ENCODE data around the gene ANKRD52. TPM values are rescaled to one million over a fixed set of nuclear protein-coding genes. Genes with fewer than 3 reads are reported as not detected.

The ANKRD52 gene
- total RNA-seq, 1 donor from 2014 or later = 49.1 TPM

GRCh38 chr12:56300644-56301464 lies 42.7 kb upstream of the ANKRD52 start:
- Mint-ChIP-seq H3K9me3 (ENCODE audit: unreplicated experiment) (peaks cover 14% of the 10 kb centered on the region), H3K27me3 (ENCODE audit: unreplicated experiment) (peaks cover 2% of the 10 kb centered on the region), H3K4me1 (ENCODE audit: low read depth, unreplicated experiment) (peaks cover 24% of the 10 kb centered on the region), H3K4me3 (ENCODE audit: unreplicated experiment) (peak overlapping the region; percentile 95), H3K27ac (ENCODE audit: unreplicated experiment) (peak overlapping the region; percentile 87), H3K36me3 (ENCODE audit: unreplicated experiment) (no peaks in the 10 kb centered on the region)
- TF ChIP-seq CTCF (IDR thresholded peaks at IDR 0.05; ENCODE audit: partially characterized antibody, unreplicated experiment) = no peak
- DNase-seq = no peak

- peaks cover 12% of the 10 kb centered on the region for H3K9me3 Mint-ChIP-seq (ENCODE audit: unreplicated experiment)
- H3K4me3 Mint-ChIP-seq (ENCODE audit: unreplicated experiment) = peak within 1 kb of the TSS; percentile 95
- H3K36me3 Mint-ChIP-seq (ENCODE audit: unreplicated experiment) = no peaks in the 10 kb centered on the region
- peak; percentile 99 for DNase-seq
- peak within 1 kb of the TSS; percentile 87 for H3K27ac Mint-ChIP-seq (ENCODE audit: unreplicated experiment)
- TF ChIP-seq CTCF (IDR thresholded peaks at IDR 0.05; ENCODE audit: partially characterized antibody, unreplicated experiment) = no peak
- H3K27me3 Mint-ChIP-seq (ENCODE audit: unreplicated experiment) = peaks cover 2% of the 10 kb centered on the region
- peaks cover 24% of the 10 kb centered on the region for H3K4me1 Mint-ChIP-seq (ENCODE audit: low read depth, unreplicated experiment)
These were observed 41.9 kb upstream of the ANKRD52 start, which contains the start of gene CS for GRCh38 chr12:56299853-56300643. CS (minus strand) TSS chr12:56300330; CDS start chr12:56300201, 129 bp downstream.

GRCh38 chr12:56299308-56299852 lies 41.2 kb upstream of the ANKRD52 start:
- Mint-ChIP-seq H3K36me3 (ENCODE audit: unreplicated experiment) (no peaks in the 10 kb centered on the region), H3K27ac (ENCODE audit: unreplicated experiment) (peak overlapping the region; percentile 87), H3K4me3 (ENCODE audit: unreplicated experiment) (peak overlapping the region; percentile 95), H3K4me1 (ENCODE audit: low read depth, unreplicated experiment) (peaks cover 24% of the 10 kb centered on the region), H3K9me3 (ENCODE audit: unreplicated experiment) (peaks cover 12% of the 10 kb centered on the region), H3K27me3 (ENCODE audit: unreplicated experiment) (peaks cover 2% of the 10 kb centered on the region)
- TF ChIP-seq CTCF (IDR thresholded peaks at IDR 0.05; ENCODE audit: partially characterized antibody, unreplicated experiment) = no peak
- DNase-seq = no peak

GRCh38 chr12:56298828-56299227 lies 40.6 kb upstream of the ANKRD52 start:
- no peak for TF ChIP-seq CTCF (IDR thresholded peaks at IDR 0.05; ENCODE audit: partially characterized antibody, unreplicated experiment)
- no peaks in the 10 kb centered on the region for H3K36me3 Mint-ChIP-seq (ENCODE audit: unreplicated experiment)
- peak overlapping the region; percentile 66 for H3K27ac Mint-ChIP-seq (ENCODE audit: unreplicated experiment)
- H3K27me3 Mint-ChIP-seq (ENCODE audit: unreplicated experiment) = peaks cover 2% of the 10 kb centered on the region
- H3K9me3 Mint-ChIP-seq (ENCODE audit: unreplicated experiment) = peaks cover 12% of the 10 kb centered on the region
- peaks cover 24% of the 10 kb centered on the region for H3K4me1 Mint-ChIP-seq (ENCODE audit: low read depth, unreplicated experiment)
- peak overlapping the region; percentile 95 for H3K4me3 Mint-ChIP-seq (ENCODE audit: unreplicated experiment)
- DNase-seq = no peak

Measured in glutamatergic neuron (in vitro differentiated cells).